Measurements from ENCODE around the gene MYORG.

DNA sequence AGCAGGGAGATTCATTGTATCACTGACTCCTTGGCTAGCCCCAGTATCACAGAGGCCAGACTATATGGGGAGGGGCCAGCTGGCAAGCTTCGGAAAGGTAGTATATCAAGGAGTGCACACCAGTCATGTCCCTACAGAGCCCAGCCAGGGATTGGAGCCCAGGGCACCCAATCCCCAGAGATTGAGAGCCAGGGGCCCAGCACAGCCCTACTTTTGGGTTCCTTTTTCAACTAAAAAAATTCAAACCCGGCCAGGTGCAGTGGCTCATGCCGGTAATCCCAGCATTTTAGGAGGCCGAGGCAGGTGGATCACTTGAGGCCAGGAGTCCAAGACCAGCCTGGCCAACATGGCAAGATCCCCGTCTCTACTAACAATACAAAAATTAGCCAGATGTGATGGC, 5.4 kb upstream of the MYORG start:
- TF ChIP-seq, protein P1, sequence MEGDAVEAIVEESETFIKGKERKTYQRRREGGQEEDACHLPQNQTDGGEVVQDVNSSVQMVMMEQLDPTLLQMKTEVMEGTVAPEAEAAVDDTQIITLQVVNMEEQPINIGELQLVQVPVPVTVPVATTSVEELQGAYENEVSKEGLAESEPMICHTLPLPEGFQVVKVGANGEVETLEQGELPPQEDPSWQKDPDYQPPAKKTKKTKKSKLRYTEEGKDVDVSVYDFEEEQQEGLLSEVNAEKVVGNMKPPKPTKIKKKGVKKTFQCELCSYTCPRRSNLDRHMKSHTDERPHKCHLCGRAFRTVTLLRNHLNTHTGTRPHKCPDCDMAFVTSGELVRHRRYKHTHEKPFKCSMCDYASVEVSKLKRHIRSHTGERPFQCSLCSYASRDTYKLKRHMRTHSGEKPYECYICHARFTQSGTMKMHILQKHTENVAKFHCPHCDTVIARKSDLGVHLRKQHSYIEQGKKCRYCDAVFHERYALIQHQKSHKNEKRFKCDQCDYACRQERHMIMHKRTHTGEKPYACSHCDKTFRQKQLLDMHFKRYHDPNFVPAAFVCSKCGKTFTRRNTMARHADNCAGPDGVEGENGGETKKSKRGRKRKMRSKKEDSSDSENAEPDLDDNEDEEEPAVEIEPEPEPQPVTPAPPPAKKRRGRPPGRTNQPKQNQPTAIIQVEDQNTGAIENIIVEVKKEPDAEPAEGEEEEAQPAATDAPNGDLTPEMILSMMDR (conservative IDR thresholded peaks at IDR 0.05; ENCODE audit: low read length), result no peak
- TF ChIP-seq EZH2phosphoT487 (IDR thresholded peaks at IDR 0.05; ENCODE audit: borderline replicate concordance, low read depth, low read length), result no peak
